ENCODE measurements around the gene RFX2.

DNA sequence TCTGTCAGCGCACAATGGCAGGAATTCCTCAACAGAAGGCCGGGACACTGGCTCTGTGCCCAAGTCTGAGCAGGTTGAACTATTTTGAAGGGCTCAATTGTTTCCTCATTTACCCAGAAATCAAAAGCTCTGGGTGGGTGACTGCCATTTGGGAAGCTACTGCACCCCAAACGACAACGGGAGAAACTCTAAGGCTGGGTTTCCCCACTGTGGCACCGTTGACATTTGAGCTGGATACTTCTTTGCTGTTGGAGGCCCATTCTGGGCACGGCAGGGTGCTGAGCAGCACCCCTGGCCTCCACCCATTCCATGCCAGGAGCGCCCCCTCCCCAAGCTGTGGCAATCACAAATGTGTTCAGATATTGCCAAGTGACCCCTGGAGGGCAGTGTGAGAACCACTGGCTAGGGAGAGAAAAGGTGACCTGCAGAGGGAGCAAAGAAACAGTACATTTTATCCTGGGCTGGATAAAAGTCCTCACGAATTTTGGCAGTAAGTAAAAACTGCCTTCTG, 62.5 kb downstream of the RFX2 start:
- TF ChIP-seq POLR2A (IDR thresholded peaks at IDR 0.05; ENCODE audit: low read depth, low read length) (no peak), POLR2AphosphoS5 (IDR thresholded peaks at IDR 0.05; ENCODE audit: low read depth, low read length) (no peak), TAF1 (IDR thresholded peaks at IDR 0.05; ENCODE audit: borderline replicate concordance, low read depth, low read length) (no peak)
